ENCODE data around the gene SCNN1A.

GRCh38 chr12:6329703-6330064 lies 45.7 kb downstream of the SCNN1A start:
- TF ChIP-seq RARB (CRISPR knock-in tag; IDR thresholded peaks at IDR 0.05) (no peak), OSR1 (CRISPR knock-in tag; IDR thresholded peaks at IDR 0.05) (no peak), ZC3H10 (CRISPR knock-in tag; IDR thresholded peaks at IDR 0.05) (no peak), BACH2 (CRISPR knock-in tag; IDR thresholded peaks at IDR 0.05; ENCODE audit: borderline replicate concordance) (no peak), ZNF565 (CRISPR knock-in tag; conservative IDR thresholded peaks at IDR 0.05; ENCODE audit: low read depth) (no peak), SNAI2 (CRISPR knock-in tag; IDR thresholded peaks at IDR 0.05) (no peak), TOX (CRISPR knock-in tag; IDR thresholded peaks at IDR 0.05; ENCODE audit: borderline replicate concordance) (no peak), ZNF70 (CRISPR knock-in tag; IDR thresholded peaks at IDR 0.05) (no peak)
